HepG2 (cell line): Measurements from ENCODE around the gene FAM171A2. TPM values are rescaled to one million over a fixed set of nuclear protein-coding genes. Genes with fewer than 3 reads are reported as not detected.

ENCODE experiments used
- ATF7-NPFF ChIP-seq: sonication (generic); formaldehyde crosslinking; IDR thresholded peaks from 2 replicates; pipeline ENCODE4 v1.8.1; 2023; ENCODE audit warnings: mild to moderate bottlenecking, low read depth, missing genetic modification reagents, moderate library complexity
- CHD2 ChIP-seq: IDR thresholded peaks from 2 replicates; pipeline ENCODE4 v1.6.1; 2011; ENCODE audit warnings: low read depth, low read length, improper control_type of control experiment
- ELF4 ChIP-seq: sonication (generic); formaldehyde crosslinking; IDR thresholded peaks from 2 replicates; pipeline ENCODE4 v1.5.0; 2020; ENCODE audit warnings: missing genetic modification reagents, mild to moderate bottlenecking, moderate library complexity, borderline replicate concordance
- HOXD1 ChIP-seq: sonication (generic); formaldehyde crosslinking; IDR thresholded peaks from 2 replicates; pipeline ENCODE4 v1.5.0; 2020; ENCODE audit warnings: missing genetic modification reagents
- KMT2A ChIP-seq: sonication (generic); formaldehyde crosslinking; IDR thresholded peaks from 2 replicates; pipeline ENCODE4 v1.4.0; 2020; ENCODE audit warnings: missing genetic modification reagents
- MTF2 ChIP-seq: sonication (generic); formaldehyde crosslinking; IDR thresholded peaks from 2 replicates; pipeline ENCODE4 v1.5.0; 2020; ENCODE audit warnings: missing genetic modification reagents, borderline replicate concordance
- NFYC ChIP-seq: IDR thresholded peaks from 2 replicates; pipeline ENCODE4 v1.6.1; 2016; ENCODE audit warnings: missing genetic modification reagents, missing compliant biosample characterization
- PAF1 ChIP-seq: IDR thresholded peaks from 2 replicates; pipeline ENCODE4 v1.6.1; 2016; ENCODE audit warnings: missing genetic modification reagents, missing compliant biosample characterization
- SP4 ChIP-seq: sonication (generic); formaldehyde crosslinking; IDR thresholded peaks from 2 replicates; pipeline ENCODE4 v1.8.1; 2023; ENCODE audit warnings: mild to moderate bottlenecking, missing genetic modification reagents
- ZBTB44 ChIP-seq: sonication (generic); formaldehyde crosslinking; IDR thresholded peaks from 2 replicates; pipeline ENCODE4 v1.4.0; 2020; ENCODE audit warnings: missing genetic modification reagents
- ZNF10 ChIP-seq: sonication (generic); formaldehyde crosslinking; IDR thresholded peaks from 2 replicates; pipeline ENCODE4 v1.4.0; 2020; ENCODE audit warnings: mild to moderate bottlenecking, low read depth, missing genetic modification reagents, borderline replicate concordance
- ZNF333 ChIP-seq: sonication (generic); formaldehyde crosslinking; IDR thresholded peaks from 2 replicates; pipeline ENCODE4 v1.4.0; 2020; ENCODE audit warnings: mild to moderate bottlenecking, missing genetic modification reagents, borderline replicate concordance
- ZNF335 ChIP-seq: sonication (generic); formaldehyde crosslinking; IDR thresholded peaks from 2 replicates; pipeline ENCODE4 v1.4.0; 2020; ENCODE audit warnings: missing genetic modification reagents
- ZNF766 ChIP-seq: sonication (generic); formaldehyde crosslinking; IDR thresholded peaks from 2 replicates; pipeline ENCODE4 v1.5.0; 2020; ENCODE audit warnings: missing genetic modification reagents, borderline replicate concordance
- ZNF782 ChIP-seq: sonication (generic); formaldehyde crosslinking; IDR thresholded peaks from 2 replicates; pipeline ENCODE4 v1.4.0; 2020; ENCODE audit warnings: missing genetic modification reagents, mild to moderate bottlenecking, borderline replicate concordance
- polyA plus RNA-seq, 8 experiments: library from polyadenylated mRNA; depleted of rRNA in 3 of 8; stranded (reverse) in 7 of 8; unstranded in 1 of 8; fragments of >200 nt; fragmentation: Illumina TruSeq in 4 of 8; extraction: Trizol in 4 of 8; gene quantifications; 2 replicates each; pipeline versions ENCODE4 v1.2.1 to v1.2.3, GENCODE V29; 2011 to 2016; ENCODE audit warnings: low read depth in 4 of 8, missing spikeins in 1 of 8, mixed read lengths in 1 of 8; ENCODE audit not compliant: insufficient read depth in 1 of 8
- total RNA-seq, 5 experiments: library from RNA; depleted of rRNA; stranded (reverse); fragments of >200 nt; fragmentation: Illumina TruSeq; extraction: Trizol; gene quantifications; 2 replicates each; pipeline ENCODE4 v1.2.3, GENCODE V29; 2016; ENCODE audit warnings: low read depth in 1 of 5
- TF ChIP-seq, protein P1 (sequence below): sonication (generic); formaldehyde crosslinking; IDR thresholded peaks from 2 replicates; pipeline ENCODE4 v1.4.0; 2020; ENCODE audit warnings: missing genetic modification reagents
- TF ChIP-seq, protein P2 (sequence below): sonication (generic); formaldehyde crosslinking; conservative IDR thresholded peaks from 2 replicates; pipeline ENCODE4 v1.8.0; 2022; ENCODE audit warnings: missing genetic modification reagents
- TF ChIP-seq, protein P3 (sequence below): sonication (generic); formaldehyde crosslinking; IDR thresholded peaks from 2 replicates; pipeline ENCODE4 v1.5.1; 2020; ENCODE audit warnings: mild to moderate bottlenecking, missing genetic modification reagents
- TF ChIP-seq, protein P4 (sequence below): sonication (generic); formaldehyde crosslinking; conservative IDR thresholded peaks from 2 replicates; pipeline ENCODE4 v1.8.1; 2023; ENCODE audit warnings: missing genetic modification reagents

Gene FAM171A2
- total and polyA plus RNA-seq, 2 of the 13 experiments (the other 11 are each of a cell fraction or from before 2014, with no cell fraction given): 1.8 to 3.6 TPM

DNA sequence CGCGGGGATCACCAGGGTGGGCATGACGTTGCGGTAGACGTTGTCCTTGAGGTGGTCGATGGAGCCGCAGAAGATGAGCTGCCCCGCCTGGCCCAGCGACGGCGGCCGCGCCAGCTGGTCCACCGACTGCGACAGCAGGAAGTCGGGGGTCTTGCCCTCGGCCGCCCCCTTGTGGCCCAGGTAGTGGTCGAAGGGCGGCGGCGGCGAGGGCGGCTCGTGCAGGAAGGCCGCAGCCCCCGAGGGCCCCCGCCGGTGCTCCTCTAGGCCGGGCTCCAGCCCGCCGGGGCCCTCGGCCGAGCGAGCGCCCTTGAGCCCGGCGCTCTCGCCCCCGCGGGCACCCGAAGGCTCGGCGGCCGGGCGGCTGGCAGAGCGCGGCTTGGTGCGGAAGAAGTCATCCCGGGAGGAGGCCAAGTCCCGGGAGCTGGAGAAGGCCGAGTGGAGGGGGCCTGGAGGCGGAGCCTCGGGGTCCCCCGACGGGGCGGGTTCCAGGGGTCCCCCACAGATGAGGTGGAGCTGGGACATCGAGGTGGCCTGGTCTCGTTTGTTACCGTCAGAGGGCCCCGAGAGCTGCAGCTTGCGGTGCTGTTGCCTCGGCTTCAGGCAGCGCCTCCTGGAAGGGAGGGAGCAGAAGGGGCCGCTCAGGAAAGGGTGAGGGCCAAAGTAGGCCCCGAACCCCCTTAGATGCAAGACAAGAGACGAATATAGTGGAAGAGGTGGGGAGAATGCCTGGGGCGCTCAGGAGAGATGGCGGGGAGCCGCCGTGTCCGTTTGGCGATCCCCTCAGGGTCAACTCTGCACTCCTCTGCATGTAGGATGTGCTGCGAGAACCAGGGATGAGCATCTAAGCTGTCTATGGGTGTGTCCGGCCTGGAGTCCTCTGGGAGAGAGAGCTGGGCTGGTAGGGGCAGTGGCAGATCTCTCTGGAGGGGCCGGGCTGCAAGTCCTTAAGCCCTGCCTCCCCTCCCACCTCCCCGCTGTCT lies 8.8 kb downstream of the FAM171A2 start (continued):
- TF ChIP-seq ELF4 (CRISPR knock-in tag): no peak
- TF ChIP-seq ZNF335 (CRISPR knock-in tag): no peak
- TF ChIP-seq ZNF782 (CRISPR knock-in tag): no peak
- TF ChIP-seq PAF1: no peak
- TF ChIP-seq, protein P1, sequence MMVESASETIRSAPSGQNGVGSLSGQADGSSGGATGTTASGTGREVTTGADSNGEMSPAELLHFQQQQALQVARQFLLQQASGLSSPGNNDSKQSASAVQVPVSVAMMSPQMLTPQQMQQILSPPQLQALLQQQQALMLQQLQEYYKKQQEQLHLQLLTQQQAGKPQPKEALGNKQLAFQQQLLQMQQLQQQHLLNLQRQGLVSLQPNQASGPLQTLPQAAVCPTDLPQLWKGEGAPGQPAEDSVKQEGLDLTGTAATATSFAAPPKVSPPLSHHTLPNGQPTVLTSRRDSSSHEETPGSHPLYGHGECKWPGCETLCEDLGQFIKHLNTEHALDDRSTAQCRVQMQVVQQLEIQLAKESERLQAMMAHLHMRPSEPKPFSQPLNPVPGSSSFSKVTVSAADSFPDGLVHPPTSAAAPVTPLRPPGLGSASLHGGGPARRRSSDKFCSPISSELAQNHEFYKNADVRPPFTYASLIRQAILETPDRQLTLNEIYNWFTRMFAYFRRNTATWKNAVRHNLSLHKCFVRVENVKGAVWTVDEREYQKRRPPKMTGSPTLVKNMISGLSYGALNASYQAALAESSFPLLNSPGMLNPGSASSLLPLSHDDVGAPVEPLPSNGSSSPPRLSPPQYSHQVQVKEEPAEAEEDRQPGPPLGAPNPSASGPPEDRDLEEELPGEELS (CRISPR knock-in tag): no peak
- no peak for TF ChIP-seq ZBTB44 (CRISPR knock-in tag)
- TF ChIP-seq KMT2A (CRISPR knock-in tag): no peak
- TF ChIP-seq, protein P2, sequence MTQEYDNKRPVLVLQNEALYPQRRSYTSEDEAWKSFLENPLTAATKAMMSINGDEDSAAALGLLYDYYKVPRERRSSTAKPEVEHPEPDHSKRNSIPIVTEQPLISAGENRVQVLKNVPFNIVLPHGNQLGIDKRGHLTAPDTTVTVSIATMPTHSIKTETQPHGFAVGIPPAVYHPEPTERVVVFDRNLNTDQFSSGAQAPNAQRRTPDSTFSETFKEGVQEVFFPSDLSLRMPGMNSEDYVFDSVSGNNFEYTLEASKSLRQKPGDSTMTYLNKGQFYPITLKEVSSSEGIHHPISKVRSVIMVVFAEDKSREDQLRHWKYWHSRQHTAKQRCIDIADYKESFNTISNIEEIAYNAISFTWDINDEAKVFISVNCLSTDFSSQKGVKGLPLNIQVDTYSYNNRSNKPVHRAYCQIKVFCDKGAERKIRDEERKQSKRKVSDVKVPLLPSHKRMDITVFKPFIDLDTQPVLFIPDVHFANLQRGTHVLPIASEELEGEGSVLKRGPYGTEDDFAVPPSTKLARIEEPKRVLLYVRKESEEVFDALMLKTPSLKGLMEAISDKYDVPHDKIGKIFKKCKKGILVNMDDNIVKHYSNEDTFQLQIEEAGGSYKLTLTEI (CRISPR knock-in tag): no peak
- TF ChIP-seq ATF7-NPFF: no peak
- TF ChIP-seq ZNF333 (CRISPR knock-in tag): no peak
- no peak for TF ChIP-seq ZNF766 (CRISPR knock-in tag)
- no peak for TF ChIP-seq CHD2
- TF ChIP-seq, protein P3, sequence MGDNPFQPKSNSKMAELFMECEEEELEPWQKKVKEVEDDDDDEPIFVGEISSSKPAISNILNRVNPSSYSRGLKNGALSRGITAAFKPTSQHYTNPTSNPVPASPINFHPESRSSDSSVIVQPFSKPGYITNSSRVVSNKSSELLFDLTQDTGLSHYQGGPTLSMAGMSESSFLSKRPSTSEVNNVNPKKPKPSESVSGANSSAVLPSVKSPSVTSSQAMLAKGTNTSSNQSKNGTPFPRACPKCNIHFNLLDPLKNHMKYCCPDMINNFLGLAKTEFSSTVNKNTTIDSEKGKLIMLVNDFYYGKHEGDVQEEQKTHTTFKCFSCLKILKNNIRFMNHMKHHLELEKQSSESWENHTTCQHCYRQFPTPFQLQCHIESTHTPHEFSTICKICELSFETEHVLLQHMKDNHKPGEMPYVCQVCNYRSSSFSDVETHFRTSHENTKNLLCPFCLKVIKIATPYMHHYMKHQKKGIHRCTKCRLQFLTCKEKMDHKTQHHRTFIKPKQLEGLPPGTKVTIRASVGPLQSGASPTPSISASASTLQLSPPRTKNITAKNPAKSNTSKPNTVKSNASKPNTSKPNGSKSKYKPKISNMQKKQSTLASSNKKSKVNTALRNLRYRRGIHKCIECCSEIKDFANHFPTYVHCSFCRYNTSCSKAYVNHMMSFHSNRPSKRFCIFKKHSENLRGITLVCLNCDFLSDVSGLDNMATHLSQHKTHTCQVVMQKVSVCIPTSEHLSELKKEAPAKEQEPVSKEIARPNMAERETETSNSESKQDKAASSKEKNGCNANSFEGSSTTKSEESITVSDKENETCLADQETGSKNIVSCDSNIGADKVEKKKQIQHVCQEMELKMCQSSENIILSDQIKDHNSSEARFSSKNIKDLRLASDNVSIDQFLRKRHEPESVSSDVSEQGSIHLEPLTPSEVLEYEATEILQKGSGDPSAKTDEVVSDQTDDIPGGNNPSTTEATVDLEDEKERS (CRISPR knock-in tag): no peak
- peak; percentile 64 for TF ChIP-seq SP4 (CRISPR knock-in tag)
- 0 out of 2 replicates have a peak, but pooled peaks have one; percentile 45 for TF ChIP-seq HOXD1 (CRISPR knock-in tag)
- TF ChIP-seq, protein P4, sequence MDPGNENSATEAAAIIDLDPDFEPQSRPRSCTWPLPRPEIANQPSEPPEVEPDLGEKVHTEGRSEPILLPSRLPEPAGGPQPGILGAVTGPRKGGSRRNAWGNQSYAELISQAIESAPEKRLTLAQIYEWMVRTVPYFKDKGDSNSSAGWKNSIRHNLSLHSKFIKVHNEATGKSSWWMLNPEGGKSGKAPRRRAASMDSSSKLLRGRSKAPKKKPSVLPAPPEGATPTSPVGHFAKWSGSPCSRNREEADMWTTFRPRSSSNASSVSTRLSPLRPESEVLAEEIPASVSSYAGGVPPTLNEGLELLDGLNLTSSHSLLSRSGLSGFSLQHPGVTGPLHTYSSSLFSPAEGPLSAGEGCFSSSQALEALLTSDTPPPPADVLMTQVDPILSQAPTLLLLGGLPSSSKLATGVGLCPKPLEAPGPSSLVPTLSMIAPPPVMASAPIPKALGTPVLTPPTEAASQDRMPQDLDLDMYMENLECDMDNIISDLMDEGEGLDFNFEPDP (CRISPR knock-in tag): no peak
- no peak for TF ChIP-seq ZNF10 (CRISPR knock-in tag)
- no peak for TF ChIP-seq NFYC
- no peak for TF ChIP-seq MTF2 (CRISPR knock-in tag)
